Measurements from ENCODE around the gene TSG101.

Gene TSG101

GRCh38 chr11:18533365-18533764 is 6.6 kb upstream of the TSG101 start:
- H3K9me3 ChIP-seq (ENCODE audit: control insufficient read depth, insufficient read depth, low read length), result no peaks in the 10 kb centered on the region
- H3K4me3 ChIP-seq (ENCODE audit: low read depth, low read length), result no peak overlapping the region
- H3K4me1 ChIP-seq (ENCODE audit: control insufficient read depth, insufficient read depth, low read length), result no peaks in the 10 kb centered on the region

GRCh38 chr11:18527512-18527911 is 770 bp upstream of the TSG101 start:
- H3K9ac ChIP-seq (ENCODE audit: low read depth, low read length), result 0 out of 2 replicates have a peak overlapping the region, but pooled peaks have one; percentile 97
- no peaks in the 10 kb centered on the region for H3K27me3 ChIP-seq (ENCODE audit: control insufficient read depth, insufficient read depth, low read length)
- H3K9me3 ChIP-seq (ENCODE audit: control insufficient read depth, insufficient read depth, low read length), result no peaks in the 10 kb centered on the region
- H3K27ac ChIP-seq (ENCODE audit: low read depth, low read length), result peak overlapping the region; percentile 99
- H3K4me1 ChIP-seq (ENCODE audit: control insufficient read depth, insufficient read depth, low read length), result 0 out of 2 replicates have a peak, but pooled peaks cover 8% of the 10 kb centered on the region
- peaks cover 6% of the 10 kb centered on the region; the same call in 1 of the 2 replicates for H3K36me3 ChIP-seq (ENCODE audit: control insufficient read depth, insufficient read depth, low read length)
- H3K4me3 ChIP-seq (ENCODE audit: low read depth, low read length), result peak overlapping the region; percentile 96

More at GRCh38 chr11:18533365-18533764, 6.6 kb upstream of the TSG101 start:
- H3K27me3 ChIP-seq (ENCODE audit: control insufficient read depth, insufficient read depth, low read length), result no peaks in the 10 kb centered on the region
- no peaks in the 10 kb centered on the region for H3K36me3 ChIP-seq (ENCODE audit: control insufficient read depth, insufficient read depth, low read length)
- H3K9ac ChIP-seq (ENCODE audit: low read depth, low read length), result no peak overlapping the region
- no peak overlapping the region for H3K27ac ChIP-seq (ENCODE audit: low read depth, low read length)

DNA sequence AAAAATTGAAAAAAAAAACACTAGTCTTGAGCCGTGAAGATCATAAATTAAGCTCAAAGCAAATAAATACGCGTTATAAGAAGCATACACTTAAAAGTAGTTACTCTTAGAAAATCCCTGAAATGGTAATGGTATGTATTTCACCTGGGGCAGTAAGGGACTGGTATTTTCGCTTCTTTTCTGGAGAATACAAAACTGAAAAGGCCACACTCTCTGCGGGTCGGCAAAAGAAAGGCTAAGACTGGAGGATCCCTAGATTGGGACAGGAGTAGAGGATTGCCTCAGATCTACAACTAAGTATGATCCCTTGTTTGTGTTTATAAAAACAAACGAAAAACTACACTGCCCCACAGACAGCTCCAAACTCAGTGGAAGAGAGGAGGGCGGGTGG is 617 bp downstream of the TSG101 start:
- Histone ChIP-seq H3K27ac (ENCODE audit: low read depth, low read length) (peak overlapping the region; percentile 99), H3K27me3 (ENCODE audit: control insufficient read depth, insufficient read depth, low read length) (no peaks in the 10 kb centered on the region)

DNA sequence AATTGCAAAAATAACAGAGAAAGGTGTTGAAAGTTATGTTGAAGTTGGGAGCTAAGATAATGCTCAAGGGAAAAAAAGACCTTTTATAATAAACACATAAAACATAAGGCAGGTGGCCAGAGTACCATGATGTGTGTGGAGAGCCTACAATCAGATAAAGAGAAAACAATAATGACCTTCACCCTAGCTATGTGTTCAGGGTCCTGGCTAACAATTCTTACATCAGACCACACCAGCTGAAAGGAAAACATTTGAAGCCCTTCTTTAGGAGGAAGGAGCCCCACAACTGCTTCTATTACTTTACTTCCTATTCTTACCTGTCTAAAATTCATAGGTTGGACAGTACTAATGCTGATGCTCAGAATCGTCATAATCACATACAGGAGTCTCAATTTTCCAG is 2.5 kb downstream of the TSG101 start:
- no peak overlapping the region for H3K27ac ChIP-seq (ENCODE audit: low read depth, low read length)
- no peaks in the 10 kb centered on the region for H3K9me3 ChIP-seq (ENCODE audit: control insufficient read depth, insufficient read depth, low read length)
- no peak overlapping the region for H3K9ac ChIP-seq (ENCODE audit: low read depth, low read length)
- no peaks in the 10 kb centered on the region for H3K27me3 ChIP-seq (ENCODE audit: control insufficient read depth, insufficient read depth, low read length)
- 0 out of 2 replicates have a peak, but pooled peaks cover 8% of the 10 kb centered on the region for H3K4me1 ChIP-seq (ENCODE audit: control insufficient read depth, insufficient read depth, low read length)
- peaks cover 6% of the 10 kb centered on the region; the same call in 1 of the 2 replicates for H3K36me3 ChIP-seq (ENCODE audit: control insufficient read depth, insufficient read depth, low read length)
- H3K4me3 ChIP-seq (ENCODE audit: low read depth, low read length), result no peak overlapping the region

More for the DNA sequence above, 617 bp downstream of the TSG101 start:
- Histone ChIP-seq H3K4me3 (ENCODE audit: low read depth, low read length) (peak overlapping the region; percentile 96), H3K4me1 (ENCODE audit: control insufficient read depth, insufficient read depth, low read length) (0 out of 2 replicates have a peak, but pooled peaks cover 8% of the 10 kb centered on the region), H3K9ac (ENCODE audit: low read depth, low read length) (peak overlapping the region; percentile 97), H3K9me3 (ENCODE audit: control insufficient read depth, insufficient read depth, low read length) (no peaks in the 10 kb centered on the region), H3K36me3 (ENCODE audit: control insufficient read depth, insufficient read depth, low read length) (peaks cover 6% of the 10 kb centered on the region; the same call in 1 of the 2 replicates)

DNA sequence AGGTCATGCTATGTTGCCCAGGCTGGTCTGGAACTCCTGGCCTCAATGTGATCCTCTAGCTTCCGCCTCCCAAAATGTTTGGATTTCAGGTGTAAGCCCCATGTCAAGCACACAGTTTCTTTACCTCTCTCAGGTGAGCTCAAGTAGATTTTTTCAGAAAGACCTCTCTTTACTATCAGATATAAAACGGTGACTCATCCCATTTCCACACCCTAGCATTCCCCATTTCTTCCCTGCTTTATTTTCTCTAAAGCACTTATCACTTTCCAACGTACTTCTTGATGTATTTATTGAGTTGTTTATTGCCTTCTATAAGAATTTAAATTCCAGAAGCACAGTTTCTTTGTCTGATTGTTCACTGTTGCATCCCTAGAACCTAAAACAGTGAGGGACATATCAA is 3.7 kb downstream of the TSG101 start:
- no peak overlapping the region for H3K27ac ChIP-seq (ENCODE audit: low read depth, low read length)
- no peak overlapping the region for H3K4me3 ChIP-seq (ENCODE audit: low read depth, low read length)
- no peaks in the 10 kb centered on the region for H3K9me3 ChIP-seq (ENCODE audit: control insufficient read depth, insufficient read depth, low read length)
- H3K4me1 ChIP-seq (ENCODE audit: control insufficient read depth, insufficient read depth, low read length), result 0 out of 2 replicates have a peak, but pooled peaks cover 8% of the 10 kb centered on the region
- peaks cover 13% of the 10 kb centered on the region for H3K36me3 ChIP-seq (ENCODE audit: control insufficient read depth, insufficient read depth, low read length)
- no peak overlapping the region for H3K9ac ChIP-seq (ENCODE audit: low read depth, low read length)
- H3K27me3 ChIP-seq (ENCODE audit: control insufficient read depth, insufficient read depth, low read length), result no peaks in the 10 kb centered on the region

GRCh38 chr11:18522388-18522787 is 4.4 kb downstream of the TSG101 start:
- Histone ChIP-seq H3K27ac (ENCODE audit: low read depth, low read length) (no peak overlapping the region), H3K36me3 (ENCODE audit: control insufficient read depth, insufficient read depth, low read length) (peaks cover 20% of the 10 kb centered on the region), H3K4me1 (ENCODE audit: control insufficient read depth, insufficient read depth, low read length) (0 out of 2 replicates have a peak, but pooled peaks cover 4% of the 10 kb centered on the region), H3K4me3 (ENCODE audit: low read depth, low read length) (no peak overlapping the region), H3K27me3 (ENCODE audit: control insufficient read depth, insufficient read depth, low read length) (no peaks in the 10 kb centered on the region), H3K9me3 (ENCODE audit: control insufficient read depth, insufficient read depth, low read length) (no peaks in the 10 kb centered on the region), H3K9ac (ENCODE audit: low read depth, low read length) (no peak overlapping the region)

DNA sequence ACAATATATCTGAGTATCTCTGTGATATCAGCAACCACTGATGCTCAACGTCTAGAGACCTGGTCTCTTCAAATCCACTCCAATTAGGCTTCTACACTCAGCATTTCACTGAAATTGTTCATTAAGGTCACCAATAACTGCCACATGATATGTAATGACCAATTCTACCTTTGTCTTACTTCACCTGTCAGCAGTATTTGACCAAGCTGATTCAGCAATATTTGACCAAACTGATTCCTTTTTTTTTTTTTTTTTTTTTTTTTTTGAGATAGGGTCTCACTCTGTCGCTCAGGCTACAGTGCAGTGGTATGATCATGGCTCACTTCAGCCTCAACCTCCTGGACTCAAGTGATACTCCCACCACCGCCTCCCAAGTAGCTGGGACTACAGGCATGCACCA is 5.6 kb downstream of the TSG101 start:
- Histone ChIP-seq H3K27me3 (ENCODE audit: control insufficient read depth, insufficient read depth, low read length) (no peaks in the 10 kb centered on the region), H3K36me3 (ENCODE audit: control insufficient read depth, insufficient read depth, low read length) (peaks cover 22% of the 10 kb centered on the region), H3K27ac (ENCODE audit: low read depth, low read length) (no peak overlapping the region), H3K9me3 (ENCODE audit: control insufficient read depth, insufficient read depth, low read length) (no peaks in the 10 kb centered on the region), H3K4me3 (ENCODE audit: low read depth, low read length) (no peak overlapping the region), H3K9ac (ENCODE audit: low read depth, low read length) (no peak overlapping the region), H3K4me1 (ENCODE audit: control insufficient read depth, insufficient read depth, low read length) (0 out of 2 replicates have a peak, but pooled peaks cover 4% of the 10 kb centered on the region)

GRCh38 chr11:18502352-18502751 is 24.4 kb downstream of the TSG101 start:
- no peaks in the 10 kb centered on the region for H3K27me3 ChIP-seq (ENCODE audit: control insufficient read depth, insufficient read depth, low read length)
- no peak overlapping the region for H3K4me3 ChIP-seq (ENCODE audit: low read depth, low read length)
- no peaks in the 10 kb centered on the region for H3K4me1 ChIP-seq (ENCODE audit: control insufficient read depth, insufficient read depth, low read length)
- no peak overlapping the region for H3K27ac ChIP-seq (ENCODE audit: low read depth, low read length)
- H3K9me3 ChIP-seq (ENCODE audit: control insufficient read depth, insufficient read depth, low read length), result no peaks in the 10 kb centered on the region
- H3K9ac ChIP-seq (ENCODE audit: low read depth, low read length), result no peak overlapping the region
- peaks cover 85% of the 10 kb centered on the region for H3K36me3 ChIP-seq (ENCODE audit: control insufficient read depth, insufficient read depth, low read length)

GRCh38 chr11:18501629-18502028 is 25.1 kb downstream of the TSG101 start:
- no peaks in the 10 kb centered on the region for H3K4me1 ChIP-seq (ENCODE audit: control insufficient read depth, insufficient read depth, low read length)
- no peaks in the 10 kb centered on the region for H3K27me3 ChIP-seq (ENCODE audit: control insufficient read depth, insufficient read depth, low read length)
- H3K4me3 ChIP-seq (ENCODE audit: low read depth, low read length), result no peak overlapping the region
- H3K36me3 ChIP-seq (ENCODE audit: control insufficient read depth, insufficient read depth, low read length), result peaks cover 82% of the 10 kb centered on the region
- H3K9ac ChIP-seq (ENCODE audit: low read depth, low read length), result no peak overlapping the region
- H3K9me3 ChIP-seq (ENCODE audit: control insufficient read depth, insufficient read depth, low read length), result no peaks in the 10 kb centered on the region
- H3K27ac ChIP-seq (ENCODE audit: low read depth, low read length), result no peak overlapping the region

GRCh38 chr11:18498039-18498438 is 28.7 kb downstream of the TSG101 start:
- peaks cover 81% of the 10 kb centered on the region for H3K36me3 ChIP-seq (ENCODE audit: control insufficient read depth, insufficient read depth, low read length)
- no peak overlapping the region for H3K9ac ChIP-seq (ENCODE audit: low read depth, low read length)
- H3K27me3 ChIP-seq (ENCODE audit: control insufficient read depth, insufficient read depth, low read length), result no peaks in the 10 kb centered on the region
- H3K4me1 ChIP-seq (ENCODE audit: control insufficient read depth, insufficient read depth, low read length), result no peaks in the 10 kb centered on the region
- H3K4me3 ChIP-seq (ENCODE audit: low read depth, low read length), result no peak overlapping the region
- no peaks in the 10 kb centered on the region for H3K9me3 ChIP-seq (ENCODE audit: control insufficient read depth, insufficient read depth, low read length)
- no peak overlapping the region for H3K27ac ChIP-seq (ENCODE audit: low read depth, low read length)

DNA sequence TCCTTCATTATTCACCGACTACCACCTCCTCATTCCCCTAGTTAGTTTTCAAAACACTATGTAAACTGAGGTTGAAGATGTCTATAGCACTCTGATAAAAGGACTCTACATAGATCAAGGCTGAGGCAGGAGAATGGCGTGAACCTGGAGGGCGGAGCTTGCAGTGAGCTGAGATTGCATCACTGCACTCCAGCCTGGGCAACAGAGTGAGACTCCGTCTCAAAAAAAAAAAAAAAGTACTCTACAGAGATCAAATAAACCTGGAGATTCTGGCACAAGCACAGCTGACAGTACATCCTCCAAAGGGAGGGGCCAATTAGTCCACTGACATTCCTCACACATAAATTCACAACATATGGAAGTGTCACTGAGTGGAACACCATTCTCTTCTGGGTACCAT is 31.0 kb downstream of the TSG101 start:
- no peaks in the 10 kb centered on the region for H3K27me3 ChIP-seq (ENCODE audit: control insufficient read depth, insufficient read depth, low read length)
- H3K27ac ChIP-seq (ENCODE audit: low read depth, low read length), result no peak overlapping the region
- H3K4me1 ChIP-seq (ENCODE audit: control insufficient read depth, insufficient read depth, low read length), result no peaks in the 10 kb centered on the region
- peaks cover 78% of the 10 kb centered on the region for H3K36me3 ChIP-seq (ENCODE audit: control insufficient read depth, insufficient read depth, low read length)
- H3K9me3 ChIP-seq (ENCODE audit: control insufficient read depth, insufficient read depth, low read length), result no peaks in the 10 kb centered on the region
- H3K4me3 ChIP-seq (ENCODE audit: low read depth, low read length), result no peak overlapping the region
- H3K9ac ChIP-seq (ENCODE audit: low read depth, low read length), result no peak overlapping the region
